ENCODE data around the gene RAX2.
"Not testable (repeated sequence)": the region's sequence is repeated elsewhere in the genome, so short reads cannot be mapped to it uniquely, and the experiment has no call there.

Gene RAX2

GRCh38 chr19:3775831-3776230 is 3.8 kb upstream of the RAX2 start:
- no peak for DNase-seq

GRCh38 chr19:3775374-3775711 is 3.3 kb upstream of the RAX2 start:
- DNase-seq, result no peak

- DNase-seq, result no peak
These were observed 2.8 kb upstream of the RAX2 start for GRCh38 chr19:3774621-3775373.

GRCh38 chr19:3773814-3774515 is 1.9 kb upstream of the RAX2 start:
- DNase-seq, result no peak

- DNase-seq, result no peak
These were observed 775 bp downstream of the RAX2 start for GRCh38 chr19:3771000-3771905.

- no peak for DNase-seq
These were observed 1.7 kb downstream of the RAX2 start for GRCh38 chr19:3770136-3770999.

GRCh38 chr19:3769494-3769893 is 2.5 kb downstream of the RAX2 start:
- no peak for DNase-seq

GRCh38 chr19:3768748-3769099 is 3.3 kb downstream of the RAX2 start:
- no peak for DNase-seq

- DNase-seq, result no peak
These were observed 3.8 kb downstream of the RAX2 start for GRCh38 chr19:3768015-3768747.

GRCh38 chr19:3767050-3767449 is 5.0 kb downstream of the RAX2 start:
- no peak for DNase-seq

- DNase-seq, result no peak
These were observed 5.5 kb downstream of the RAX2 start for GRCh38 chr19:3766520-3766919.

GRCh38 chr19:3765757-3766156 is 6.3 kb downstream of the RAX2 start:
- DNase-seq, result not testable (repeated sequence)

GRCh38 chr19:3765121-3765520 is 6.9 kb downstream of the RAX2 start:
- no peak for DNase-seq

GRCh38 chr19:3762501-3763459 is 9.2 kb downstream of the RAX2 start, which contains the start of gene MRPL54:
Gene MRPL54 (plus strand): TSS chr19:3762682. CDS start chr19:3762701, 19 bp downstream.
- DNase-seq, result peak; percentile 99

GRCh38 chr19:3762130-3762473 is 9.9 kb downstream of the RAX2 start:
- DNase-seq, result no peak

- DNase-seq, result peak; percentile 93
These were observed 10.5 kb downstream of the RAX2 start, which contains the start of gene APBA3 for GRCh38 chr19:3761382-3762129. Gene APBA3 (minus strand): TSS chr19:3761692. CDS start chr19:3760264, 1,428 bp downstream.

GRCh38 chr19:3760871-3761361 is 11.1 kb downstream of the RAX2 start:
- no peak for DNase-seq

GRCh38 chr19:3759482-3760254 is 12.4 kb downstream of the RAX2 start:
- no peak for DNase-seq

GRCh38 chr19:3758297-3758696 is 13.7 kb downstream of the RAX2 start:
- DNase-seq, result not testable (repeated sequence)
